ENCODE measurements around the gene GSN. TPM values are rescaled to one million over a fixed set of nuclear protein-coding genes. Genes with fewer than 3 reads are reported as not detected.
A peak's percentile ranks its signal among the peaks of the same experiment; 100 is the strongest.

GSN gene
- polyA plus RNA-seq, 3 donors, result 67.4 to 187 (median 95.8) TPM

- H3K79me2 ChIP-seq (ENCODE audit: insufficient read depth, low read length), result no peaks in the 10 kb centered on the region
- Mint-ChIP-seq H3K27ac (no peak overlapping the region), H3K27me3 (ENCODE audit: low read depth in 3 of 3) (peaks cover 0 to 3% (median 0%) of the 10 kb centered on the region in 3 donors), H3K4me3 (no peak overlapping the region), H3K36me3 (peaks cover 59 to 69% of the 10 kb centered on the region in 2 donors), H3K4me1 (no peaks in the 10 kb centered on the region), H3K9me3 (no peaks in the 10 kb centered on the region)
- no peak overlapping the region for H2AFZ ChIP-seq (ENCODE audit: insufficient read depth, low read depth, low read length, poor library complexity, severe bottlenecking)
- no peak for TF ChIP-seq CTCF (IDR thresholded peaks at IDR 0.05)
- no peak overlapping the region for H3K4me2 ChIP-seq (replicated peaks; ENCODE audit: extremely low read depth, low read length, poor library complexity, severe bottlenecking)
- H3K9me3 ChIP-seq (replicated peaks in 1 of 2; ENCODE audit: control insufficient read depth in 1 of 2, insufficient read depth in 1 of 2, low read length in 2 of 2), result no peaks in the 10 kb centered on the region
- H3K4me3 ChIP-seq (replicated peaks in 1 of 3; ENCODE audit: low read depth in 2 of 3, low read length in 3 of 3), result no peak overlapping the region
- H4K20me1 ChIP-seq (ENCODE audit: insufficient read depth, low read length), result peaks cover 4% of the 10 kb centered on the region
- no CpG with 5 or more reads among the region's 2 CpGs for WGBS (ENCODE audit: insufficient coverage)
- intact Hi-C loops (cut with micrococcal nuclease), result no loop called here
- H3K9ac ChIP-seq (ENCODE audit: insufficient read depth, low read length, poor library complexity, severe bottlenecking), result no peak overlapping the region
- H3K27me3 ChIP-seq (ENCODE audit: control insufficient read depth in 2 of 2, insufficient read depth in 2 of 2, low read length in 2 of 2), result no peaks in the 10 kb centered on the region
- DNase-seq, result no peak
- no peak overlapping the region for H3K27ac ChIP-seq (ENCODE audit: low read depth in 1 of 2, low read length in 2 of 2)
- H3K36me3 ChIP-seq (replicated peaks in 1 of 2; ENCODE audit: control insufficient read depth in 1 of 2, insufficient read depth in 2 of 2, low read length in 2 of 2), result peaks cover 40 to 92% of the 10 kb centered on the region in 2 donors
- H3K4me1 ChIP-seq (ENCODE audit: control insufficient read depth in 1 of 2, insufficient read depth in 2 of 2, low read length in 2 of 2), result no peaks in the 10 kb centered on the region
These were observed 71.5 kb downstream of the GSN start for GRCh38 chr9:121339437-121339836.

- 100% methylated on average over 1 of the region's 6 CpGs for WGBS (ENCODE audit: insufficient coverage)
- Histone ChIP-seq H3K9me3 (replicated peaks in 1 of 2; ENCODE audit: control insufficient read depth in 1 of 2, insufficient read depth in 1 of 2, low read length in 2 of 2) (no peaks in the 10 kb centered on the region), H3K79me2 (ENCODE audit: insufficient read depth, low read length) (no peaks in the 10 kb centered on the region), H3K9ac (ENCODE audit: insufficient read depth, low read length, poor library complexity, severe bottlenecking) (no peak overlapping the region), H3K4me1 (ENCODE audit: control insufficient read depth in 1 of 2, insufficient read depth in 2 of 2, low read length in 2 of 2) (no peaks in the 10 kb centered on the region), H3K4me3 (replicated peaks in 1 of 3; ENCODE audit: low read depth in 2 of 3, low read length in 3 of 3) (no peak overlapping the region), H3K4me2 (replicated peaks; ENCODE audit: extremely low read depth, low read length, poor library complexity, severe bottlenecking) (no peak overlapping the region), H3K36me3 (replicated peaks in 1 of 2; ENCODE audit: control insufficient read depth in 1 of 2, insufficient read depth in 2 of 2, low read length in 2 of 2) (peaks cover 36 to 91% of the 10 kb centered on the region in 2 donors), H3K27ac (ENCODE audit: low read depth in 1 of 2, low read length in 2 of 2) (no peak overlapping the region), H2AFZ (ENCODE audit: insufficient read depth, low read depth, low read length, poor library complexity, severe bottlenecking) (no peak overlapping the region), H3K27me3 (ENCODE audit: control insufficient read depth in 2 of 2, insufficient read depth in 2 of 2, low read length in 2 of 2) (no peaks in the 10 kb centered on the region), H4K20me1 (ENCODE audit: insufficient read depth, low read length) (peaks cover 4% of the 10 kb centered on the region)
- H3K4me1 Mint-ChIP-seq, result no peaks in the 10 kb centered on the region
- H3K9me3 Mint-ChIP-seq, result no peaks in the 10 kb centered on the region
- no peak for DNase-seq
- peaks cover 0 to 3% (median 0%) of the 10 kb centered on the region in 3 donors for H3K27me3 Mint-ChIP-seq (ENCODE audit: low read depth in 3 of 3)
- intact Hi-C loops (cut with micrococcal nuclease), result no loop called here
- H3K36me3 Mint-ChIP-seq, result peaks cover 58 to 68% of the 10 kb centered on the region in 2 donors
- H3K27ac Mint-ChIP-seq, result peak overlapping the region in 3 of 7 donors; percentile 9 to 81 (median 50)
- H3K4me3 Mint-ChIP-seq, result no peak overlapping the region
- TF ChIP-seq CTCF (IDR thresholded peaks at IDR 0.05), result no peak
These were observed 72.9 kb downstream of the GSN start for GRCh38 chr9:121340676-121341392.

All from CD14-positive monocyte (primary cell).